Hepatocyte (in vitro differentiated cells): Measurements from ENCODE around the gene CLEC4D. TPM values are rescaled to one million over a fixed set of nuclear protein-coding genes. Genes with fewer than 3 reads are reported as not detected.
"Not testable (repeated sequence)": the region's sequence is repeated elsewhere in the genome, so short reads cannot be mapped to it uniquely, and the experiment has no call there.

Experiments used
- DNase-seq: peaks from one replicate; pipeline ENCODE4 v3.0.0-alpha.2; 2016; ENCODE audit warnings: low spot score
- H2AFZ ChIP-seq: fragments of 200-600 bp; sonication (generic); 2 replicates; pipeline ENCODE4 v1.6.0; 2016; ENCODE audit warnings: antibody characterized with exemption, mild to moderate bottlenecking
- H3K27ac ChIP-seq: fragments of 200-600 bp; sonication (generic); 2 replicates; pipeline ENCODE4 v1.5.1; 2016; ENCODE audit warnings: mild to moderate bottlenecking
- H3K27me3 ChIP-seq: fragments of 200-600 bp; sonication (generic); 2 replicates; pipeline ENCODE4 v1.6.1; 2016
- H3K36me3 ChIP-seq: fragments of 200-600 bp; sonication (generic); replicated peaks from 2 replicates; pipeline ENCODE4 v1.5.1; 2016; ENCODE audit warnings: low read depth; ENCODE audit not compliant: insufficient read depth
- H3K4me1 ChIP-seq: fragments of 200-600 bp; sonication (generic); 2 replicates; pipeline ENCODE4 v1.5.1; 2016; ENCODE audit warnings: mild to moderate bottlenecking, moderate library complexity; ENCODE audit not compliant: insufficient read depth
- H3K4me2 ChIP-seq: fragments of 200-600 bp; sonication (generic); 2 replicates; pipeline ENCODE4 v1.6.0; 2016
- H3K4me3 ChIP-seq: fragments of 200-600 bp; sonication (generic); 2 replicates; pipeline ENCODE4 v1.5.1; 2016; ENCODE audit warnings: mild to moderate bottlenecking
- H3K79me2 ChIP-seq: fragments of 200-600 bp; sonication (generic); 2 replicates; pipeline ENCODE4 v1.6.0; 2017; ENCODE audit warnings: mild to moderate bottlenecking
- H3K9me2 ChIP-seq: fragments of 200-600 bp; sonication (generic); replicated peaks from 2 replicates; pipeline ENCODE4 v1.6.0; 2017; ENCODE audit warnings: mild to moderate bottlenecking; ENCODE audit not compliant: insufficient read depth
- H3K9me3 ChIP-seq: fragments of 200-600 bp; sonication (generic); 2 replicates; pipeline ENCODE4 v1.5.1; 2016; ENCODE audit warnings: low read depth, mild to moderate bottlenecking
- H4K20me1 ChIP-seq: fragments of 200-600 bp; sonication (generic); 2 replicates; pipeline ENCODE4 v1.6.0; 2016; ENCODE audit warnings: mild to moderate bottlenecking; ENCODE audit not compliant: insufficient read depth, poor library complexity, severe bottlenecking
- CTCF ChIP-seq: fragments of 200-600 bp; sonication (generic); IDR thresholded peaks from 2 replicates; pipeline ENCODE4 v1.5.1; 2016; ENCODE audit warnings: antibody characterized with exemption, mild to moderate bottlenecking; ENCODE audit not compliant: poor library complexity
- EZH2 ChIP-seq: fragments of 200-600 bp; sonication (generic); IDR thresholded peaks from 2 replicates; pipeline ENCODE4 v1.6.1; 2016; ENCODE audit warnings: antibody characterized with exemption, mild to moderate bottlenecking, borderline replicate concordance
- EZH2phosphoT487 ChIP-seq: fragments of 200-600 bp; sonication (generic); IDR thresholded peaks from one replicate; pipeline ENCODE4 v1.6.1; 2018; ENCODE audit warnings: antibody characterized with exemption, mild to moderate bottlenecking, low read depth, moderate library complexity; ENCODE audit not compliant: unreplicated experiment, severe bottlenecking
- WGBS: methylation state at CpG from one replicate; pipeline ENCODE4 v1.1.6; 2016; ENCODE audit warnings: low lambda C conversion rate; ENCODE audit errors: missing lambda C conversion rate; 5-methylcytosine and 5-hydroxymethylcytosine counted together
- polyA plus RNA-seq: library from polyadenylated mRNA; unstranded; fragments of >200 nt; fragmentation: Nextera tagmentation; extraction: Ambion mirVana; gene quantifications from 2 replicates; pipeline ENCODE4 v1.2.1, GENCODE V29; 2016
- total RNA-seq: library from RNA; depleted of rRNA; stranded (reverse); fragments of >200 nt; gene quantifications from 2 replicates; pipeline ENCODE4 v1.2.3, GENCODE V29; 2014

The CLEC4D gene
- total and polyA plus RNA-seq, 2 experiments from 2014 or later = 0.10 TPM; not detected in 1

GRCh38 chr12:8561011-8561410 is 47.7 kb downstream of the CLEC4D start:
- Histone ChIP-seq H3K27me3 (no peaks in the 10 kb centered on the region), H3K4me3 (no peak overlapping the region), H3K9me2 (no peaks in the 10 kb centered on the region), H3K9me3 (no peaks in the 10 kb centered on the region), H3K4me2 (no peak overlapping the region), H3K4me1 (peaks cover 6% of the 10 kb centered on the region), H3K36me3 (no peaks in the 10 kb centered on the region), H3K79me2 (no peaks in the 10 kb centered on the region), H2AFZ (no peak overlapping the region), H3K27ac (peak overlapping the region; percentile 42), H4K20me1 (no peaks in the 10 kb centered on the region)
- TF ChIP-seq CTCF (no peak), EZH2 (no peak), EZH2phosphoT487 (no peak)
- WGBS = 50% methylated on average over 4 of the region's 4 CpGs
- peak; percentile 20 for DNase-seq

- Histone ChIP-seq H2AFZ (no peak overlapping the region), H4K20me1 (no peaks in the 10 kb centered on the region), H3K4me1 (peaks cover 6% of the 10 kb centered on the region), H3K79me2 (no peaks in the 10 kb centered on the region), H3K36me3 (no peaks in the 10 kb centered on the region), H3K27ac (no peak overlapping the region), H3K9me2 (no peaks in the 10 kb centered on the region), H3K4me2 (no peak overlapping the region), H3K9me3 (no peaks in the 10 kb centered on the region), H3K27me3 (no peaks in the 10 kb centered on the region), H3K4me3 (no peak overlapping the region)
- WGBS = 99% methylated on average over 6 of the region's 6 CpGs
- no peak for DNase-seq
- TF ChIP-seq EZH2phosphoT487 (no peak), CTCF (no peak), EZH2 (no peak)
Observed at GRCh38 chr12:8562310-8562709, 49.0 kb downstream of the CLEC4D start.

- 79% methylated on average over 3 of the region's 3 CpGs for WGBS
- Histone ChIP-seq H3K9me3 (no peaks in the 10 kb centered on the region), H3K27me3 (no peaks in the 10 kb centered on the region), H3K9me2 (no peaks in the 10 kb centered on the region), H2AFZ (no peak overlapping the region), H3K4me3 (no peak overlapping the region), H3K79me2 (no peaks in the 10 kb centered on the region), H3K27ac (no peak overlapping the region), H3K36me3 (no peaks in the 10 kb centered on the region), H3K4me1 (peaks cover 6% of the 10 kb centered on the region), H4K20me1 (no peaks in the 10 kb centered on the region), H3K4me2 (no peak overlapping the region)
- no peak for TF ChIP-seq CTCF
- TF ChIP-seq EZH2phosphoT487 = no peak
- no peak for TF ChIP-seq EZH2
- DNase-seq = no peak
Observed at GRCh38 chr12:8563356-8563755, 50.1 kb downstream of the CLEC4D start.

GRCh38 chr12:8564656-8565055 is 51.4 kb downstream of the CLEC4D start:
- no peak overlapping the region for H3K4me2 ChIP-seq
- no peaks in the 10 kb centered on the region for H3K9me2 ChIP-seq
- H3K27me3 ChIP-seq = no peaks in the 10 kb centered on the region
- no peak overlapping the region for H2AFZ ChIP-seq
- TF ChIP-seq EZH2 (no peak), EZH2phosphoT487 (no peak), CTCF (no peak)
- DNase-seq = no peak
- H3K4me3 ChIP-seq = no peak overlapping the region
- H3K9me3 ChIP-seq = no peaks in the 10 kb centered on the region
- H3K4me1 ChIP-seq = peaks cover 6% of the 10 kb centered on the region
- no peaks in the 10 kb centered on the region for H3K79me2 ChIP-seq
- no peaks in the 10 kb centered on the region for H4K20me1 ChIP-seq
- H3K36me3 ChIP-seq = no peaks in the 10 kb centered on the region
- 74% methylated on average over 22 of the region's 22 CpGs for WGBS
- no peak overlapping the region for H3K27ac ChIP-seq

DNA sequence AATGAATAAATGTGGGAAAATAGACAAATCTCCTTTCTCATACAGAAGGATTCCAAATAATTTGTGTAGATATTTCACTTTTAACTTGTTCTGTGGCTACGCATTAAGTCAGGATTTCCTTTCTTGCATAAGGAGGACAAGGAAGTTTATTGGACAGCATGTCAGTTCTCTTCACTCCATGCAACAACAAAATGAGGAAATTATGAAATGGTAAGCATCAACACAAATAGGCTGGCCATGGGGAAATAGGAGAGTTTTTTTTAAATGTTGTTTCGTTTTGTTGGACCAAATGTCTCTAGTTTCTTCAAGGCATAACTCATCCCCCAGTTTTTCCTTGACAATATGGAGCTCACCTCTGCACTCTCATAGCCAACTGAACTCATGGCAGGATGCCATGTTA is 52.7 kb downstream of the CLEC4D start:
- not testable (repeated sequence) for H3K36me3 ChIP-seq, H3K27me3 ChIP-seq, H3K79me2 ChIP-seq, H3K27ac ChIP-seq, H4K20me1 ChIP-seq, H3K9me3 ChIP-seq, H2AFZ ChIP-seq, H3K4me3 ChIP-seq, DNase-seq, H3K9me2 ChIP-seq, H3K4me2 ChIP-seq, H3K4me1 ChIP-seq
- 97% methylated on average over 2 of the region's 2 CpGs for WGBS
